ENCODE measurements around the gene PIK3C2G. TPM values are rescaled to one million over a fixed set of nuclear protein-coding genes. Genes with fewer than 3 reads are reported as not detected.

PIK3C2G gene
- total RNA-seq, 1 experiment from 2014 or later = not detected

GRCh38 chr12:18562531-18562930 lies 301.2 kb downstream of the PIK3C2G start:
- no peak overlapping the region for H3K27ac ChIP-seq
- no peaks in the 10 kb centered on the region for H3K36me3 ChIP-seq
- no peak for DNase-seq (ENCODE audit: low read depth in 1 of 2, low spot score in 2 of 2)
- H3K27me3 ChIP-seq (replicated peaks) = no peaks in the 10 kb centered on the region
- no peaks in the 10 kb centered on the region for H3K4me1 ChIP-seq (replicated peaks)
- no peaks in the 10 kb centered on the region for H3K9me3 ChIP-seq (replicated peaks)
- no peak overlapping the region for H3K4me3 ChIP-seq

GRCh38 chr12:18564306-18564705 lies 303.0 kb downstream of the PIK3C2G start:
- no peaks in the 10 kb centered on the region for H3K9me3 ChIP-seq (replicated peaks)
- H3K4me1 ChIP-seq (replicated peaks) = no peaks in the 10 kb centered on the region
- no peak for DNase-seq (ENCODE audit: low read depth in 1 of 2, low spot score in 2 of 2)
- no peak overlapping the region for H3K4me3 ChIP-seq
- H3K27ac ChIP-seq = no peak overlapping the region
- H3K36me3 ChIP-seq = no peaks in the 10 kb centered on the region
- no peaks in the 10 kb centered on the region for H3K27me3 ChIP-seq (replicated peaks)

- Histone ChIP-seq H3K36me3 (no peaks in the 10 kb centered on the region), H3K4me1 (replicated peaks) (no peaks in the 10 kb centered on the region), H3K27me3 (replicated peaks) (no peaks in the 10 kb centered on the region), H3K9me3 (replicated peaks) (no peaks in the 10 kb centered on the region), H3K27ac (no peak overlapping the region), H3K4me3 (no peak overlapping the region)
- no peak for DNase-seq (ENCODE audit: low read depth in 1 of 2, low spot score in 2 of 2)
Measured at GRCh38 chr12:18567787-18568186, 306.5 kb downstream of the PIK3C2G start.

DNA sequence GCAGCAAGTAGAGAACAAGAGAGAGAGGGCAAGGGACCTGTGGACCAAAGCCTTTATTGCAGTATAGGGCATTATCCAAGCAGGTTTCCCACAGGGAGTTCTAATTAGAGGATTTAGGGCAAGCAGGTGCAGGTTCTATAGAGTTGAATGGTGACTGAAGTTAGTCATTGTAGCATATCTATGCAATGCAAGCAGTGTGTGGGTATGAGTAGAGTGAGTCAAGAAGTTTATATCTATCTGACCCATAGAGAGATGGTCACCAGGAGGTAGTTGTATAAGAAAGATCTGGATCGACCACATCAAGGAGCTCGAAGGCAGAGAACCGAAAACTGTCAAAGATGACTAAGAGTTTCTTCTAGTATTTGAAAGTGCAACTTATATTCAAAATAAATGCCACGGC lies 309.2 kb downstream of the PIK3C2G start:
- H3K27me3 ChIP-seq (replicated peaks) = no peaks in the 10 kb centered on the region
- H3K36me3 ChIP-seq = no peaks in the 10 kb centered on the region
- DNase-seq (ENCODE audit: low read depth in 1 of 2, low spot score in 2 of 2) = no peak
- H3K27ac ChIP-seq = no peak overlapping the region
- no peak overlapping the region for H3K4me3 ChIP-seq
- H3K9me3 ChIP-seq (replicated peaks) = no peaks in the 10 kb centered on the region
- H3K4me1 ChIP-seq (replicated peaks) = no peaks in the 10 kb centered on the region

DNA sequence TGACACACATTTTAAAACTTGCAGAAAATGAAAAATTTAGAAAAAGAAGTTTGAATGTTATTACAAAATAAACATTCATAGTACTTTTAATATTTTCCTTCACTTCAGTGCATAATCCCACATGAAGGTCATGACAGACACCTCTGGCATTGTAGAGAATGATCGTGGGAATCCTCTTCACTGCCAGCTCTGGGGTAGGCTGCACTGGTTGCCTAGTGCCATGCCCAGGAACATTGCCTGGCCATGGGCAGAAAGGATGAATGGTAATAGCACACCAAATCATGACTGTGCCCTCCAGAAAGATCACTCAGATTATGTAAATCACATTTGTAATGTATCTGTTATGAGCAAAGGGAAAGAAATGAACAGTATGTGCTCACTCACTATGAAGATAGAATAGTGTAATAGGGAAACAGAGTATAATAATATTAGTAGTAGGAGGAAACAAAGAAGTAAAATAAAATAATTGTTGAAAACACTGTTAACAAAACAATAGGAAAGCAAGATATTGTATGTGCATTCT lies 314.8 kb downstream of the PIK3C2G start:
- DNase-seq (ENCODE audit: low read depth in 1 of 2, low spot score in 2 of 2) = no peak
- Histone ChIP-seq H3K27me3 (replicated peaks) (no peaks in the 10 kb centered on the region), H3K4me1 (replicated peaks) (no peaks in the 10 kb centered on the region), H3K36me3 (no peaks in the 10 kb centered on the region), H3K4me3 (no peak overlapping the region), H3K27ac (no peak overlapping the region), H3K9me3 (replicated peaks) (no peaks in the 10 kb centered on the region)

GRCh38 chr12:18576648-18577047 lies 315.3 kb downstream of the PIK3C2G start:
- DNase-seq (ENCODE audit: low read depth in 1 of 2, low spot score in 2 of 2) = no peak
- Histone ChIP-seq H3K4me3 (no peak overlapping the region), H3K27me3 (replicated peaks) (no peaks in the 10 kb centered on the region), H3K27ac (no peak overlapping the region), H3K36me3 (no peaks in the 10 kb centered on the region), H3K9me3 (replicated peaks) (no peaks in the 10 kb centered on the region), H3K4me1 (replicated peaks) (no peaks in the 10 kb centered on the region)

DNA sequence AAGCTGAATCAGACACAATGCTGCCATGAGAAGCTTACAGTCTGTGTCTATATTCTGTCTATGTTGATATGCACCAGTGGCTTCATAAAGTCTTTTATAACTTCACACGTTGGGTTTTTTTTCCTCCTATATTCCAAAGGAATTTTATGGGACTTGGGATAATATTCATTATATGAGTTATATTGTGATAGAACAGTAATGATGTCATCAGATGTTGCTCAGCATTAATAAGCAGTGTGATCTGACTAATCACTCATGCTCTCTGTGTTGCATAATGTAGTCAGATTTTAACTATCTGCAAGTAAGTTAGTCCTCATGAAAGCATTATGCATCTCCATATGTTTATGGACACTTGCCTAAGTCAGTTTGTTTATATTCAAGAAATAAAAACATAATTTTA lies 316.9 kb downstream of the PIK3C2G start:
- Histone ChIP-seq H3K27me3 (replicated peaks) (no peaks in the 10 kb centered on the region), H3K9me3 (replicated peaks) (no peaks in the 10 kb centered on the region), H3K4me3 (no peak overlapping the region), H3K36me3 (no peaks in the 10 kb centered on the region), H3K4me1 (replicated peaks) (no peaks in the 10 kb centered on the region), H3K27ac (no peak overlapping the region)
- DNase-seq (ENCODE audit: low read depth in 1 of 2, low spot score in 2 of 2) = no peak

- Histone ChIP-seq H3K36me3 (no peaks in the 10 kb centered on the region), H3K4me3 (no peak overlapping the region), H3K27me3 (replicated peaks) (no peaks in the 10 kb centered on the region), H3K9me3 (replicated peaks) (no peaks in the 10 kb centered on the region), H3K27ac (no peak overlapping the region), H3K4me1 (replicated peaks) (no peaks in the 10 kb centered on the region)
- DNase-seq (ENCODE audit: low read depth in 1 of 2, low spot score in 2 of 2) = no peak
Measured at GRCh38 chr12:18580291-18580690, 319.0 kb downstream of the PIK3C2G start.

DNA sequence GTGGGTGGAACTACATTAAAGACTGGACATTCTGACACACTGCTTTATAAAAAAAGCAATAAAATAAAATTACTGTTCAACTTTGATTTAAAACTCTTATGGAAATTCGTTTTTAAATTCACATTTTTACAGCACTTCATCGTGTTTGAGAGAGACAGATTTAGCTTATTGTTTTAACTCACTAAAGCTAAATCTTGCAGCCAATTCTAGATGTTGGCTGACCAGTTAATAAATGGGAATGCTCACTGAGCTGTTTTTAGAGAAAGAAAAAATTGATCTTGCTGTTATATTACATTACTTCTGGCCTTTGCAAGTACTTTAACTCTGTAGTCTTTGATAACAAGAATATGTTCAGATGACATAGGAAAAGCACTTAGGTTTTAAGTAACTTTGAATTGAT lies 319.4 kb downstream of the PIK3C2G start:
- Histone ChIP-seq H3K27me3 (replicated peaks) (no peaks in the 10 kb centered on the region), H3K27ac (no peak overlapping the region), H3K36me3 (no peaks in the 10 kb centered on the region), H3K4me3 (no peak overlapping the region), H3K4me1 (replicated peaks) (no peaks in the 10 kb centered on the region), H3K9me3 (replicated peaks) (no peaks in the 10 kb centered on the region)
- no peak for DNase-seq (ENCODE audit: low read depth in 1 of 2, low spot score in 2 of 2)

DNA sequence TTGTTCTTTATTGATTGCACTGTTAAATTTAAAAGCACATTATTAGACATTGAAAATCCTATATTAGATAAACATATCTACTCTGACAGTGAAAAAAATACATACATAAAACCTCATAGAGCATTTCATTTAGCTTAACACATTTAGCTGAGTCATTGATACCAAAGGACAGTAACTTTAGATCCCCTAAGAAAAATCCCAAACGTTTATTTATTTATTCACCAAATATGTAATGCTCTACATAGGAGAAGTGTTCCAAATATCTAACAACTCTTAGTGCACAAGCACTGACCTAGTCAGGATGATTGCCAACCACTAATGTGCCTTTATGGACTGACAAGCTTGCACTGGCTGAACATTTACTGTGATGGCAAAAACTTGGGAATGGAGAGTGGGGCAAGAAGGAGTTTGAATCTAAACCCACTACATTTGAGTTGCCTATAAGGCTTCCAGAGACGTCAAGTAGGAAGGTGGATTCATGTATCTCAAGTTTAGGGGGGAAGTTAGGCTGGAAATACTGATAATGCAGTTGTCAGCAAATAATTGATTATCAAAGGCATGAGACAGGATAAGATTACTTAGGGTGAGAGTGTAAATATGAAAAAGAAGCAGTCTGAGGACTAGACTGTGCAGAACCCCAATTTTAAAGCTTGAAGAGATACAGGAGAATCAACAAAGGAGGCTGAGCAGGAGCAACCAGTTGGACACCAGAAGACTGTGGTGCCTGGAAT lies 320.1 kb downstream of the PIK3C2G start:
- no peaks in the 10 kb centered on the region for H3K27me3 ChIP-seq (replicated peaks)
- H3K27ac ChIP-seq = no peak overlapping the region
- no peaks in the 10 kb centered on the region for H3K9me3 ChIP-seq (replicated peaks)
- H3K4me3 ChIP-seq = no peak overlapping the region
- DNase-seq (ENCODE audit: low read depth in 1 of 2, low spot score in 2 of 2) = no peak
- no peaks in the 10 kb centered on the region for H3K4me1 ChIP-seq (replicated peaks)
- no peaks in the 10 kb centered on the region for H3K36me3 ChIP-seq

- no peaks in the 10 kb centered on the region for H3K36me3 ChIP-seq
- no peaks in the 10 kb centered on the region for H3K4me1 ChIP-seq (replicated peaks)
- H3K27me3 ChIP-seq (replicated peaks) = no peaks in the 10 kb centered on the region
- H3K9me3 ChIP-seq (replicated peaks) = no peaks in the 10 kb centered on the region
- no peak overlapping the region for H3K27ac ChIP-seq
- DNase-seq (ENCODE audit: low read depth in 1 of 2, low spot score in 2 of 2) = no peak
- H3K4me3 ChIP-seq = no peak overlapping the region
Measured at GRCh38 chr12:18583655-18584054, 322.3 kb downstream of the PIK3C2G start.

- DNase-seq (ENCODE audit: low read depth in 1 of 2, low spot score in 2 of 2) = no peak
- Histone ChIP-seq H3K9me3 (replicated peaks) (no peaks in the 10 kb centered on the region), H3K4me3 (no peak overlapping the region), H3K27ac (no peak overlapping the region), H3K27me3 (replicated peaks) (no peaks in the 10 kb centered on the region), H3K36me3 (no peaks in the 10 kb centered on the region), H3K4me1 (replicated peaks) (no peaks in the 10 kb centered on the region)
Measured at GRCh38 chr12:18586581-18586980, 325.3 kb downstream of the PIK3C2G start.

DNA sequence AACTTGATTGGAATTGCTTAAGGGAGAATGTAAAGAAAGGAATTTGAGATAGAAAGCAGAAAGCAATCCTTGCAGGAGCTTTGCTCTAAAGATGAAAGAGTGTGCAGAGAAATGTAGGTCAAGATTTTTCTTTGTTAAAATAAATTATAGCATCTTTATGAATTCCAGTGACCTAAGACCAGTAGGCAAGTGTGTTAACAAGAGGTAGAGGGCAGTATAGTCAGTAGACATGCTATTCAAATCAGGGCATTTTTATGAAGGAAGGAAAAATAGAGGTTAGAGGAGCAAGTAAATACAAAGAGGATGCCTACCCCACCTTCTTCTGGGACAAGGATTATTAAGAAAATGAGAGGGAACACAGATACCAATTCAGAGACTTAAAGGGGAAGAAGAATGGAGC lies 328.0 kb downstream of the PIK3C2G start:
- Histone ChIP-seq H3K27ac (no peak overlapping the region), H3K4me3 (no peak overlapping the region), H3K4me1 (replicated peaks) (no peaks in the 10 kb centered on the region), H3K9me3 (replicated peaks) (no peaks in the 10 kb centered on the region), H3K27me3 (replicated peaks) (no peaks in the 10 kb centered on the region), H3K36me3 (no peaks in the 10 kb centered on the region)
- no peak for DNase-seq (ENCODE audit: low read depth in 1 of 2, low spot score in 2 of 2)

DNA sequence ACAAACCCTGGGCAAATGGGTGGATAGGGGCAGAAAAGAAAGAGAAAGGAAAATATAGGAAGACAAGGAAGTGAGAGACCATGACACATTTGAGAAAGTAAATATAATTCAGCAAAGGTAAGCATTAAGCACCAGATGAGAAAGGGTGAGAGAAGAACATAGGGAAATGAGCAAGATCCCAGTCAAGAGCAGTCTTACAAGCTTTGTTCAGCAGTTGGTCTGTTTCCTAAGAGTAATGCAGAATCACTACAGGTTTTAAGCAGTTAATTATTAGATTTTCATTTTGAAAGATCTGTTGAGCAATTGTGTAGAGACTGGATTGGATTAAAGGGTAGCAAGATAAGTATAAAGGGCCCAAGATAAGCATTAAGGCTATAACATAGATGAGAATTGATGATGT lies 330.2 kb downstream of the PIK3C2G start:
- no peaks in the 10 kb centered on the region for H3K27me3 ChIP-seq (replicated peaks)
- H3K4me3 ChIP-seq = no peak overlapping the region
- no peaks in the 10 kb centered on the region for H3K36me3 ChIP-seq
- H3K27ac ChIP-seq = no peak overlapping the region
- no peaks in the 10 kb centered on the region for H3K4me1 ChIP-seq (replicated peaks)
- no peak for DNase-seq (ENCODE audit: low read depth in 1 of 2, low spot score in 2 of 2)
- H3K9me3 ChIP-seq (replicated peaks) = no peaks in the 10 kb centered on the region

DNA sequence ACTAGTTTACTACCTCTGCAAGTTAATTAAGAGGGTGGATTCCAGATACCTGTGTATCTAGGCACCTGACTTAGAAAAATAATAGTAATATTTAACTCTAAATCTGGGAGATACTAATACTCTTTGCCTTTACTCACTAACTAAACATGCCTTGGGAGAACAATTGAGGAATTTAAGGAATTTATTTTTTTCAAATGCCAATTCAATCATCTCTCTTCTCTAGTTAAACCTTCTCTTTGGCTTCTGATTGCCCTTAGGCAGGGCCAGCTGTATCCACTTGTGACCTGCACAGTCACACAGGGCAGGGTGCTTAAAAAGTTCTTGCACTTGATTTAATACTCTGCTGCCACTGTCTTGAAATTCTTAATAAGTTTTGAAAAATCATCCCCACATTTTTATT lies 334.1 kb downstream of the PIK3C2G start:
- Histone ChIP-seq H3K36me3 (no peaks in the 10 kb centered on the region), H3K4me3 (no peak overlapping the region), H3K4me1 (replicated peaks) (no peaks in the 10 kb centered on the region), H3K27me3 (replicated peaks) (no peaks in the 10 kb centered on the region), H3K9me3 (replicated peaks) (no peaks in the 10 kb centered on the region), H3K27ac (no peak overlapping the region)
- no peak for DNase-seq (ENCODE audit: low read depth in 1 of 2, low spot score in 2 of 2)

Measured in SJSA1 (cell line).